ENCODE data around the gene BACH2. TPM values are rescaled to one million over a fixed set of nuclear protein-coding genes. Genes with fewer than 3 reads are reported as not detected.
A peak's percentile ranks its signal among the peaks of the same experiment; 100 is the strongest.

The BACH2 gene
- total and polyA plus RNA-seq, 2 donors (not counting 1 experiment from before 2014, with no cell fraction given): 2.2 to 2.6 TPM

DNA sequence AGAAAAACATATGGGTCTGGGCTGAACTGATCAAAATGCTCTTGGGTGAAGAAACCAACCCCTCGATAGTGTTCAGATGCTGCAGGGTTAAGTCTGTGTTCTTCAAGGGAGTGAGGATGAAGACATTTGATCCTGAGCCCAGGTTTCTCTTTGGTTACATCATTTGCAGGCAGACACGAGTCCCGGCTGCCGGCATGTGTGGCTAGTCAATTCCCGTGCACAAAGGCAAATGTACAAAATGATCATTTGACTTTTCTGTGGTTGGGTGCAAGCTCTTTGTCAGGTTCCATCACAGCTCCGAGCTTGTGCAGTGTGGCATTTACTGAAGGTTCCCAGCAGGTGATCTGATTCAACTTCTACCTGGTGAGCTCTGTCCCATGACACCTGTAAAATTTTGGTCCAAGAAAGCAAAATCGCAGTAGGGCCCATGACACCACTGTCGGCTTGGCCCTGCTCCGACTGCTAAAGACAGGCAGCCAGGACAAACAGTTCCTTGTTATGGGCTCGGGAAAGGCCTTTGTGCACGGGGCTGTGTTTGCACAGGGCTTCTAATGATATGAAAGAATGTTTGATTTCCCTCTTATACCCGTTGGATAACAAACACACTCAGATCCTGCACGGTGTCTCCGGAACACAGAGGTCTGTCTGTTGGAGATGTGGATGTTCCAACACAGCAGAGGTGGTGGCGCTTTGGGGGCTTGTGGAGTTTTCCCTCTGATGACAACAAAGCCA, 355.4 kb downstream of the BACH2 start:
- Histone ChIP-seq H2AFZ (ENCODE audit: low read length) (no peak overlapping the region), H4K20me1 (ENCODE audit: control insufficient read depth, extremely low read depth, insufficient read depth, low read length) (no peaks in the 10 kb centered on the region), H3K9ac (ENCODE audit: insufficient read depth, low read length) (no peak overlapping the region), H3K27me3 (ENCODE audit: control insufficient read depth, insufficient read depth, low read length) (no peaks in the 10 kb centered on the region), H3K4me1 (ENCODE audit: control insufficient read depth, extremely low read depth, insufficient read depth, low read length) (no peaks in the 10 kb centered on the region), H3K27ac (ENCODE audit: insufficient read depth, low read length) (no peak overlapping the region), H3K36me3 (ENCODE audit: control insufficient read depth, insufficient read depth, low read length) (no peaks in the 10 kb centered on the region), H3K4me2 (ENCODE audit: extremely low read depth, insufficient read depth, low read length) (no peak overlapping the region), H3K4me3 (replicated peaks in 1 of 4; ENCODE audit: control extremely low read depth in 1 of 4, insufficient read depth in 1 of 4, low read depth in 3 of 4, low read length in 4 of 4) (no peak overlapping the region), H3K9me3 (ENCODE audit: control insufficient read depth, insufficient read depth, low read depth, low read length) (no peaks in the 10 kb centered on the region), H3K79me2 (ENCODE audit: control insufficient read depth, insufficient read depth, low read length) (no peaks in the 10 kb centered on the region)
- peak; percentile 44 to 57 for DNase-seq (ENCODE audit: low read depth in 2 of 2)
- TF ChIP-seq, protein P1, sequence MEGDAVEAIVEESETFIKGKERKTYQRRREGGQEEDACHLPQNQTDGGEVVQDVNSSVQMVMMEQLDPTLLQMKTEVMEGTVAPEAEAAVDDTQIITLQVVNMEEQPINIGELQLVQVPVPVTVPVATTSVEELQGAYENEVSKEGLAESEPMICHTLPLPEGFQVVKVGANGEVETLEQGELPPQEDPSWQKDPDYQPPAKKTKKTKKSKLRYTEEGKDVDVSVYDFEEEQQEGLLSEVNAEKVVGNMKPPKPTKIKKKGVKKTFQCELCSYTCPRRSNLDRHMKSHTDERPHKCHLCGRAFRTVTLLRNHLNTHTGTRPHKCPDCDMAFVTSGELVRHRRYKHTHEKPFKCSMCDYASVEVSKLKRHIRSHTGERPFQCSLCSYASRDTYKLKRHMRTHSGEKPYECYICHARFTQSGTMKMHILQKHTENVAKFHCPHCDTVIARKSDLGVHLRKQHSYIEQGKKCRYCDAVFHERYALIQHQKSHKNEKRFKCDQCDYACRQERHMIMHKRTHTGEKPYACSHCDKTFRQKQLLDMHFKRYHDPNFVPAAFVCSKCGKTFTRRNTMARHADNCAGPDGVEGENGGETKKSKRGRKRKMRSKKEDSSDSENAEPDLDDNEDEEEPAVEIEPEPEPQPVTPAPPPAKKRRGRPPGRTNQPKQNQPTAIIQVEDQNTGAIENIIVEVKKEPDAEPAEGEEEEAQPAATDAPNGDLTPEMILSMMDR (conservative IDR thresholded peaks at IDR 0.05 in 1 of 2, IDR thresholded peaks at IDR 0.05 in 1 of 2; ENCODE audit: low read depth in 1 of 2, low read length in 2 of 2): no peak
- TF ChIP-seq EZH2 (IDR thresholded peaks at IDR 0.05; ENCODE audit: low read length, missing control alignments): no peak

DNA sequence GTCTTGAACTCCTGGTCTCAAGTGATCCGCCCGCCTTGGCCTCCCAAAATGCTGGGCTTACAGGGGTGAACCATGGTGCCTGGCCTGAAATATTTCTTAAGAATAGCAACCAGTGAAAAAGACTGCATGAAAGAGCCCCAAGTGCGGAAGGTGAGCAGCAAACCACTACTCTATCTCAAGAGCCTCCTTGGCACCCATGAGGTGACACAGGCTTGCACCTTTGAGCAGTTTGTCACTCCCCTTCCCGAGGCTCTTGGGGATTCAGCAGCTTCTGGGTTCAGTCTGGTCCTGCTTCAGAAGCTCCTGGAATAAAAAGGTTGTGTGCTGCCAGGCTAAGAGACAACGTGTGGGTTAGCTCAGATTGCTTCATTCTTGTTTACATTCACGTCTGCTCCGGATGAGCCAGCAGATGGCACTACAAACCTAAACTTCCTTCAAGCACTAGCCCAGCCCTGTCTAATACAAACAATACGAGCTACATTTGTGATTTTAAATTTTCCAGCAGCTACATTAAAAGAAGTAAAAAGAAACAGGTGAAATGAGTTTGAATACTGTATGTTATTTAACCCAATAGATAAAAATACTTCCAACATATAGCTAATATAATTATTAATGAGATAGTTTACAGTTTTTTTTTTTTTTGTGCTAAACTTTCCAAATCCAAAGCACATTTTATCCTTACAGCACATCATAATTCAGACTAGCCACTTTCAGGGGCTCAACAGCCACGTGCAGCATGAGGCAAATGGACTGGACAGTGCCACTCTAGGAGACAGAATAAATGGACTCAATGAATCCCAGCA, 356.2 kb downstream of the BACH2 start:
- Histone ChIP-seq H3K9me3 (ENCODE audit: control insufficient read depth, insufficient read depth, low read depth, low read length) (no peaks in the 10 kb centered on the region), H2AFZ (ENCODE audit: low read length) (no peak overlapping the region), H3K4me3 (replicated peaks in 1 of 4; ENCODE audit: control extremely low read depth in 1 of 4, insufficient read depth in 1 of 4, low read depth in 3 of 4, low read length in 4 of 4) (no peak overlapping the region), H3K4me2 (ENCODE audit: extremely low read depth, insufficient read depth, low read length) (no peak overlapping the region), H3K27ac (ENCODE audit: insufficient read depth, low read length) (no peak overlapping the region), H4K20me1 (ENCODE audit: control insufficient read depth, extremely low read depth, insufficient read depth, low read length) (no peaks in the 10 kb centered on the region), H3K36me3 (ENCODE audit: control insufficient read depth, insufficient read depth, low read length) (no peaks in the 10 kb centered on the region), H3K27me3 (ENCODE audit: control insufficient read depth, insufficient read depth, low read length) (no peaks in the 10 kb centered on the region), H3K9ac (ENCODE audit: insufficient read depth, low read length) (no peak overlapping the region), H3K79me2 (ENCODE audit: control insufficient read depth, insufficient read depth, low read length) (no peaks in the 10 kb centered on the region), H3K4me1 (ENCODE audit: control insufficient read depth, extremely low read depth, insufficient read depth, low read length) (no peaks in the 10 kb centered on the region)
- DNase-seq (ENCODE audit: low read depth in 2 of 2): peak; percentile 75 to 92
- no peak for TF ChIP-seq EZH2 (IDR thresholded peaks at IDR 0.05; ENCODE audit: low read length, missing control alignments)
- TF ChIP-seq, protein P1 (conservative IDR thresholded peaks at IDR 0.05 in 1 of 2, IDR thresholded peaks at IDR 0.05 in 1 of 2; ENCODE audit: low read depth in 1 of 2, low read length in 2 of 2): peak; percentile 77 to 80

DNA sequence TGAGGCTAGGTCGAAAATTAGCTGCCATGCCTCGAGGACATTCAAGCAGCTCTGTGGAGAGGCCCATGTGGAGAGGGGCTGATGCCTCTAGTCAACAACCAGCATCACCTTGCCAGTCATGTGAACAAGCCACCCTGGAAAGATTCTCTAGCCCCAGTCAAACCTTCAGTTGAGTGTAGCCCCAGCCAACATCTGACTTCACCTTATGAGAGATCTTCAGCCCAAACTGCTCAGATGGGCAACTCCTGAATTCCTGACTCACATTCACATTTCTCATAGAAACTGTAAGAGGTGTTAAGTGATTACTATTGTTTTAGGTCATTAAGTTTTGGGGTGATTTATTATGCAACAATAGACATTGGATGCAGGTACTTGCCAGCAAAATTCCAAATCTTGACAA, 357.5 kb downstream of the BACH2 start:
- H3K9ac ChIP-seq (ENCODE audit: insufficient read depth, low read length): no peak overlapping the region
- no peak for DNase-seq (ENCODE audit: low read depth in 2 of 2)
- no peak overlapping the region for H3K4me3 ChIP-seq (replicated peaks in 1 of 4; ENCODE audit: control extremely low read depth in 1 of 4, insufficient read depth in 1 of 4, low read depth in 3 of 4, low read length in 4 of 4)
- no peaks in the 10 kb centered on the region for H3K79me2 ChIP-seq (ENCODE audit: control insufficient read depth, insufficient read depth, low read length)
- no peaks in the 10 kb centered on the region for H3K27me3 ChIP-seq (ENCODE audit: control insufficient read depth, insufficient read depth, low read length)
- H2AFZ ChIP-seq (ENCODE audit: low read length): no peak overlapping the region
- TF ChIP-seq EZH2 (IDR thresholded peaks at IDR 0.05; ENCODE audit: low read length, missing control alignments): no peak
- no peaks in the 10 kb centered on the region for H3K4me1 ChIP-seq (ENCODE audit: control insufficient read depth, extremely low read depth, insufficient read depth, low read length)
- H3K9me3 ChIP-seq (ENCODE audit: control insufficient read depth, insufficient read depth, low read depth, low read length): no peaks in the 10 kb centered on the region
- no peak overlapping the region for H3K27ac ChIP-seq (ENCODE audit: insufficient read depth, low read length)
- H3K36me3 ChIP-seq (ENCODE audit: control insufficient read depth, insufficient read depth, low read length): no peaks in the 10 kb centered on the region
- no peak overlapping the region for H3K4me2 ChIP-seq (ENCODE audit: extremely low read depth, insufficient read depth, low read length)
- no peaks in the 10 kb centered on the region for H4K20me1 ChIP-seq (ENCODE audit: control insufficient read depth, extremely low read depth, insufficient read depth, low read length)

Measured in fibroblast of lung (primary cell).